ENCODE measurements around the gene GATA3.

Gene GATA3

DNA sequence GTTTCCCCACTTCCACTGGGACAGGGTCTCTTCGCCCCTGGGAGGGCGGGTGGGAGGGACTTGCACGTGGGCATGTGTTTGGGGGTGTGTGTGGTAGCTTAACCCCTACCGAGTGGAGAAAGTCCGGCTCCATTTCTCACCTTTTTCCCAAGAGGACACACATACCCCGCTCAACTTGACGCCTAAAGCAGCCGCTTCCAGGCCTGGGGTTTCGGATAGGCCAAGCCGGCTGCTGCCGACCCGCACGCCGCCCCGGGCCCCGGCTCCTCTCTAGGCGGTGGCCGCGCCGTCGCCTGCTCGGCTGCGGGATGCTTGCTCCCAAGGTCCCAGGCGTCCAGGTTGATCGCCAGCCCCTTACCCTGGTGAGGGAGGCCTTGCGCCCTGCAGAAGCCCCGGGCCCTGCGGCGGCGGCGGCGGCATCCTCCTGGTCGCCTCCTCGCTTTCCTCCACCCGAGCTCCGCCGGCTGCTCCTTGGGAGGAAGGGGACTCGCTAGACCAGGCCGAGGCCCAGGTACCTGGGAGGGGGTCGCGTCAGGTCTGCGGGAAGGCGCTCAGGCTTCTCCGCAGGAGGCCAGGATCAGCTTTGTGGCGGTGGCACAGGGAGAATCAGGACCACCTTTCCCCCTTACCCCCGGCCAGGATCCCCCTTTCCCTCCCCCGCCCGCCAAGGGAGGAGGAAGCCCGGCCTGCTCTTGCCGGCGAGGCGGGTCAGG lies 3.2 kb upstream of the GATA3 start:
- no peak for DNase-seq

DNA sequence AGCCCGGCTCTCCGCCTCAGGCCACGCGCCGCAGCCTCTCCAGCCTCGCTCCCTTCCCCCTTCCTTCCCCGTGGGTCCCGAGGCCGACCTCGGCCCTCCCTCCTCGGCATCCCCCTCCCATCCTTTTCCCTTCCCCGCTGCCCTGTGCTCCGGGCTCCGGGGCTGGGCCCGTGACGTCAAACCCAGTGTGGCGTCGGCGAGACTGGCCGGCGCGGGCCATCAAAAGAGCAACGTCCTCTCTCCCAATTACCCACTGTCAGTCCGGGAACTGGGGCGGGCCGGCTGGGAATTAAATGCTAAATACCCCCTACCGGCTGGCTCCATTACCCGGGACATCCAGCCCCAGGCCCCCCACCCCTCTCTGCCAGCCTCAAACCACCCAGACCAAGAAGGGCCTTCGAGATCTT lies 2.6 kb upstream of the GATA3 start:
- DNase-seq: no peak

- peak; percentile 67 for DNase-seq
Observed at GRCh38 chr10:8052341-8052955, 2.0 kb upstream of the GATA3 start.

DNA sequence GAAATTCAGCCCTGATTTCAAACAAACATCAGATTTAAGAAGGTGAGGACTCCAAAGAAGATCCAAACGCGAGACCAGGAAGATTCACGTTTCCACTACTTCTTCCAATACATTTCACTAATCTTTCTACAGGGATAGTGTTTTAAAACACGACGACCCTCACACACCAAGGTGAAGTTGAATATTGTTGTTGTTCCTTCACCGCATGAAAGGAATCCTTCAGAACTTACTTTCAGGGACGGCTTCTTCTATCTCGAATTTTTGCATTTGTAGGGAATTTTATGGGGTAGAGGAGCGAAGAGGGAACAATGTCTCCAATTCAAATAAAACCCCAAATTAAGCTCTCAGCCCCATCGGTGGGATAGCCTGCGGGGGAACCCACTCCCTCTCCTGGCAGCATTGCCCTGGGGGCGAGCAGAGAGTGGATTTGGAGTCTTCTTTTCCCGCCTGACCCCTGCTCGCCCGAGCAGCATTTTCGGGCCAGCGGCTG lies 1.5 kb upstream of the GATA3 start:
- no peak for DNase-seq

DNA sequence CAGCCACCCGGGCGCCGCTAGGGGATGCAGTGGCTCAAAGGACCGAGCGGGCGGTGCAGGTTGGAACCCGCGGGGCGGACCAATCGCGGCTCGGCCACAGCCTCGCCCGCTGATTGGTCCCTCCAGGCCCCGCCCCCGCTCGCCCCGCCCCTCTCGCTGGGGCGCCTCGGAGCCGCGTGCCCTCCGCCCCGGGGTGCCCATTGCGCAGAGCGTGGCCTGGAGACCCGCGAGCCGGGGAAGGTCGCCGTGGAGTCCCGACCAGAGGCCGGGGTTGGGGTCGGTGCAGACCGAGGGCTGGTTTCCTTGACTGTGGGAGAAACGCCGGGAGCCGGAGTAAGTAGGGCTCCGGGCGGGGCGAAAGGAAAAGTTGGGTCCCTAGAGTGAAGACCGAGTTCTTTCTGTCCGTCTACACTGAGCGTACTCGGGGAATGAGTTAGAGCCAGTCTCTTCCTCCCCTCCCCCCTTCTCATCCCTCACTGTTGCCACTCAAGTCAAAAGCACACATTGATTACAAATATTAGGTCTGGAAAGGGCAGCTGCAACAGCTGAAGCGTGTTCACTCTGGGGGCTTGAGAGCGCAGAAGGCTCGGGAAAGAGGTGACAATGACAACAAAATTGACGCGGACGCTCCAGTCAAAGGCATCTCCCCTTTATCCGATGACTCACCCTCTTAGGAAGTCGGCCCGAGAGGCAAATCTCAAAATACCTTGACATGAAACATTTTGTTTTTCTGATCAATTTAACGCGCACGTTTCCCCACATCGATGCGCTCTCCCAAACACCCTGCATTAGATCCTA lies 843 bp upstream of the GATA3 start:
- peak; percentile 87 for DNase-seq

- no peak for DNase-seq
Observed at GRCh38 chr10:8054244-8054493, 319 bp upstream of the GATA3 start.

GRCh38 chr10:8055420-8056349 lies 1.2 kb downstream of the GATA3 start:
- DNase-seq: peak; percentile 39

DNA sequence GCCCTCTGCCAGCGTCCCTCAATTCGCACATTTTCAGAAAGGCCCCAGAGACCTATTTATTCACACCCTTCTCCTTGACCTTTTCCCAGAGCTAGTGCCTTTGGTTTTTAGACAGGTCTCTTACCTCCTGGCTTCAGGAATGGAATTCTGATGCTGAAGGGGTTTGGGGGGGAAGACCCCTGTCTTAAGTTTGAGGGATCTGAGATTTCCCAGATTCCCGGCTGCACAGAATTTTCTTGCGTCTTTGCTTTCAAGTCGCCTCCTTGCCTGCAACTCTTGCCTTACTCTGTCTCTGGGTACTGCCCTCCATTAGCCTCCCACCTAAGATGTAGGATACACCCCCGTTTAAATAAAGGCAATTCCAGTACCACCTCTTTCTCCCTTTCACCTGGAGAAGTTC lies 1.9 kb downstream of the GATA3 start:
- no peak for DNase-seq

DNA sequence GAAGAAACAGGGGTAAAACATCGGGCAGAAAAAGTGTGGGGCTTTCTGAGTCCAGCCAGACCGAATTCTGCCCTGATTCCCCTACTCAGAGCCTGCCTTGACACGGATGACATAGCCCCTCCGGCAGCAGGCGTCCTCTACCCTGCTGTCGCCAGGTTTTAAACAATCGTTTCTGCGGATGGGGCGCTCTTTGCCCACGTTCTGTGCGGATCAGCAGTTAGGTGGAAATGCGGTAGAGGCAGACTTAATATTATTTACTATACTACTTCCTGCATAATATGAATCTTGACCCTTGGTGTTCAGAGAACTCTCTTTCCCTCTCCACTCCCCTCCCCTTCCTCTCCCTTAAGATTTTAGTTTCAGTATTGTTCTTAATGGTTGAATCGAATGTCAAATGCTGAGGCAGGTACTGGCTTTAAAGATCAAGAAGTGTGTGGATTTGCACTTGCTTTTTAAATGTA lies 2.4 kb downstream of the GATA3 start:
- DNase-seq: no peak

GRCh38 chr10:8057636-8058273 lies 3.3 kb downstream of the GATA3 start:
- peak; percentile 42 for DNase-seq

GRCh38 chr10:8058274-8059111 lies 4.0 kb downstream of the GATA3 start:
- peak; percentile 40 for DNase-seq

- no peak for DNase-seq
Observed at GRCh38 chr10:8059191-8059936, 4.9 kb downstream of the GATA3 start.

DNA sequence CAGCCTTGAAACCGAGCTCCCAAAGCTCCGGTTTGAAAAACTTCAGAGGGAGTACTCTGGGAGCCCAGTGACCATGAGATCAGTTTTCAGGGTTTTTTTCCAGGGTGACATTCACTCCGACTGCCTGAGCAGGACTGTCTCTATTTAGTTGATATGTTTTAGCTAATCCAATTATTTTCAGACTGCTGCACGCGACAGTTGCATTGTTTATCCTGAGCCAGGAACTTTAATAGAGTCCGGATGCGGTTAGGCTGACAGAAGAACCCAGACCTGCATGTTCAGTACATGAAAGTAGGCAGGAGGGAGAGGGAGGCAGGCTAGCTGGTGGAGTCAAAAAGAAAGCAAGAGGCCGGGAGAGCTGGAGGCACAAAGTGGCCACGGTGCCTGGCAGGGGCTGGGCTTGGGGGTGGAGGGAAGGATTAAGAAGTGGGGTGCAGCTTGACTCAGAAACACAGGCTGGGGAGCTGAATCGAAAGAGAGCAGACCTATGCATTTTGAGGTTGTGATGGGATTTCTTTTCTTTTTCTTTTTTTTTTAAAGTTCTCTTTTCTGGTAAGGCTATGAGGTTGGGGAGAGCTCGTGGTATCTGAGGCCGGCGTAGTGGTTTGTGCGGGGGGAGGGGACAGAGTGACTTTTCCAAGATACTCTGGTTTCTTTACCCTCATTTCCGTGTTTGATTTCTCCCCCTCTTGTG lies 5.7 kb downstream of the GATA3 start:
- DNase-seq: no peak

- DNase-seq: no peak
Observed at GRCh38 chr10:8060704-8061121, 6.2 kb downstream of the GATA3 start.

DNA sequence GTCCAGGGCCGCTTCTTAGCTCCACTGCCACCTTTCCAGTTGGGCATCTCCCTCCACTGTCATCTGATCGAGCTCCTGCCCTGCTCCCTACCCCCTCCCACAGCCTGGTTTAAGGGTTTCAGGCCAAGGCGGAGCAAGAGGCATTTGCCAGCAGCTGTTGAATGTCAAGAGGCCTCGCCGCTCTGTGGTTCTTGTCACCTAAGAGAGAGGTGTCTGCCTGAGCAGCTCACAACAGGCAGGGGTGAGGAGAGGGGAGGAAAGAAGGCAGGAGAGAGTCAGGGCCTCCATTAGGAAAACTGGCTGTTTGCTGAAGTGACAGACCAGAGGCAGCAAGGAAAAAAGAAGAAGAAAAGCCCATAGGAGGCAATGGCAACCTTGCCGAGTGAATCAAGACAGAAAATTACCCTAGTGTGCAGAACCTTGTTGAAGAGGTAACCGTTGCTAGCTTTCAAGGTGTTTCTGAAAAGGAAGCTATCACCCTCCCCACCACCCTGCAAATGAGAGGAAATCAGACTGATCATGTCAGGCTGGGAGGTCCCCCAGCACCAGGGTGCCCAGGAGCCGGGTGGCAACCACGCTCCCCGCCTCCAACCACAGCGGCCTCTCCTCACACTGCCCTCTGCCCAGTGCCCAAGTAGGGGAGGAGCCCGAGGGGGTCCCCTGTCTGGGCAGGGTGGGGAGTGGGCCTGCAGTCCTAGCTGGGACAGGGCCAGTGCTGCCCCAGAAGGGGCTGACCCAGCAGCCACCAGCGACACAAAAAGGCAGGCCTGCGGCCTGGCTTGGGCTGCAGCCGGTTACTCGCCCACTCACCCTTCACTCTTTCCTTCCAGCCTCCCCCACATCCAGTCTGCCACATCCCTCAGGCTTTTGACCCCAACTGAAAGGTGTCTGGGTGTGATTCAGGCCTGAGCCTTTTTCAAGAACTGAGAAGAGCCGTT lies 7.1 kb downstream of the GATA3 start:
- DNase-seq: no peak

DNA sequence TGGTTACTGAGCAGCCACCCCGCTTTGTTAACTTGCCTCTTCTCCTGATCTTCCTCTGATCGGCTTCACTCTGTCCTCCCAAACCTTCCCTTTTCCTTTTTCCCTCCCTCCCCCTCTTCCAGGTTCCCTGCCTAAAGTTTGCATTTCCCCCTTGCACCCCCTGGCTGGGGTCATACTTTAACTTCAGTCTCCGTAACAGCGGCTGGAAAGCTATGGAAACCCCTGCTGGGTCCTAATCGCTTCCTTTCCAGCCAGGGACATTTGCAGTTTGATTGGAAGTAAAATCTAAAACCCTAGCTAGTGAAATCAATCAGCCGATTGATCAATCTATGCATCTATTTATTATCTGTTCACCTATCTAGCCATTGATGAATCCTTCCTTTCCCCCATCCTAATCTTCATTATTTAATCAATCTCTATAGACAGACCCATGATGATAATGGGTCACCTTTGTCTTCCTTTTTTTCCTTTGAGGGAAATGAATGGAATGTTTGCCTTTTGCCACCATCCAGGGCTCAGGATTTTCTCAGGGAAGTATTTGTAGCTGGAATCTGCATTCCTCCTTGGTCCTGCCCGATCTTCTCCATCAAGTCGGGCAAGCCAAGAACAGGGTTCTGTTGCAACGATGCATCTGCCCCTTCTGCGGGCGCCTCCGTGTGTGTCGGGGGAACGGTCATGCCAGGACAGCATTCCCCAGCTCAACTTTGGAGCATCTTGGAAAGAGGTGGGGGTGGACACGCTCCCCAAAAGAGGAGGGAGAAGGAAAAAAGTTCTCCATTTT lies 8.8 kb downstream of the GATA3 start:
- DNase-seq: no peak

DNA sequence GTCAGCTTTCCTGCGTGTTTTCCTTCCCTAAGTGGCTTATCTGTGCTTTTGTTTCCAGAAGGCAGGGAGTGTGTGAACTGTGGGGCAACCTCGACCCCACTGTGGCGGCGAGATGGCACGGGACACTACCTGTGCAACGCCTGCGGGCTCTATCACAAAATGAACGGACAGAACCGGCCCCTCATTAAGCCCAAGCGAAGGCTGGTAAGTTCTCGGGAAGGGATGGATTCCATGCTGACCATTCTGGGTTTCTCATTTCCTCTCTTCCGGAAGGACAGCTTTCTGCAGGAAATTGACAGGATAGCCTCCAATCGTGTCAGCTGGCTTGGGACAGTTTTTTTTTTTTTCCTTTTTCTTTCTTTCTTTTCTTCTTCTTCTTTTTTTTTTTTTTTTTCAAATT lies 9.4 kb downstream of the GATA3 start:
- no peak for DNase-seq

- no peak for DNase-seq
Observed at GRCh38 chr10:8064436-8064835, 9.9 kb downstream of the GATA3 start.
